Measurements from ENCODE around the gene SH2D1B. TPM values are rescaled to one million over a fixed set of nuclear protein-coding genes. Genes with fewer than 3 reads are reported as not detected.

Gene SH2D1B
- total and polyA plus RNA-seq, 9 of the 15 experiments (the other 6 are each of a cell fraction or from before 2014, with no cell fraction given) = 5.6 to 19.6 (median 9.7) TPM

DNA sequence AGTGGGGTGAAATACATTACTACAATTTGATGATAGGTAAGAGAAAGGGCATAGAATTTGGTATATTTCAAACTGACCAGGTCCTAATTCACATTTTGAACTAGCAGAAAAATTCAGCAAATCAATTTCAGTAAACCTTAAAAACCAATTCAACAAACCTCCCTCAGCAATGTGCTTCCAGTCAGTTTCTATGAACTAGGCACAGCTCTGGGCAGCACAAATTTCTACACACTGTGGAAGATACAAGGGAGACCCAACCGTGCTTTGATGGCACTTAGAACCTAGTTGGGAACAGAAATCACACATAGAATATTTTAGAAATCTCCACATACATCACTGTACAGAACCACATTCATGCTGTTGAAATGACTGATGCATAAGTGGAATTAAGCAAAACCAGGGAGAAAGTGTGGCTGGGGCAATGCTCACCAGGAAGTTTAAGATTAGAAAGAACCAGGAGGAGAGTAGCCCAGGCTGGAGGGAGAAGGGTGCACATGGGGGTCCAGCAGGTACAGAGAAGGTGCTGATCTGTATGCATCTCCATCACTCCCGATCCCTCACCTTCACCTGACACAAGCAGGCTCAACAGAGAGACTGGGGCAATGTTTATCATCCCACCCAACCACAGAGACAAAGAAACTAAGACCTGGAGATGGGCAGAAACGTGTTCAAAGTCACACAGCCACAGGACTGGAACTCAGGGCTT is 15.6 kb downstream of the SH2D1B start (continued):
- TF ChIP-seq, protein P1, sequence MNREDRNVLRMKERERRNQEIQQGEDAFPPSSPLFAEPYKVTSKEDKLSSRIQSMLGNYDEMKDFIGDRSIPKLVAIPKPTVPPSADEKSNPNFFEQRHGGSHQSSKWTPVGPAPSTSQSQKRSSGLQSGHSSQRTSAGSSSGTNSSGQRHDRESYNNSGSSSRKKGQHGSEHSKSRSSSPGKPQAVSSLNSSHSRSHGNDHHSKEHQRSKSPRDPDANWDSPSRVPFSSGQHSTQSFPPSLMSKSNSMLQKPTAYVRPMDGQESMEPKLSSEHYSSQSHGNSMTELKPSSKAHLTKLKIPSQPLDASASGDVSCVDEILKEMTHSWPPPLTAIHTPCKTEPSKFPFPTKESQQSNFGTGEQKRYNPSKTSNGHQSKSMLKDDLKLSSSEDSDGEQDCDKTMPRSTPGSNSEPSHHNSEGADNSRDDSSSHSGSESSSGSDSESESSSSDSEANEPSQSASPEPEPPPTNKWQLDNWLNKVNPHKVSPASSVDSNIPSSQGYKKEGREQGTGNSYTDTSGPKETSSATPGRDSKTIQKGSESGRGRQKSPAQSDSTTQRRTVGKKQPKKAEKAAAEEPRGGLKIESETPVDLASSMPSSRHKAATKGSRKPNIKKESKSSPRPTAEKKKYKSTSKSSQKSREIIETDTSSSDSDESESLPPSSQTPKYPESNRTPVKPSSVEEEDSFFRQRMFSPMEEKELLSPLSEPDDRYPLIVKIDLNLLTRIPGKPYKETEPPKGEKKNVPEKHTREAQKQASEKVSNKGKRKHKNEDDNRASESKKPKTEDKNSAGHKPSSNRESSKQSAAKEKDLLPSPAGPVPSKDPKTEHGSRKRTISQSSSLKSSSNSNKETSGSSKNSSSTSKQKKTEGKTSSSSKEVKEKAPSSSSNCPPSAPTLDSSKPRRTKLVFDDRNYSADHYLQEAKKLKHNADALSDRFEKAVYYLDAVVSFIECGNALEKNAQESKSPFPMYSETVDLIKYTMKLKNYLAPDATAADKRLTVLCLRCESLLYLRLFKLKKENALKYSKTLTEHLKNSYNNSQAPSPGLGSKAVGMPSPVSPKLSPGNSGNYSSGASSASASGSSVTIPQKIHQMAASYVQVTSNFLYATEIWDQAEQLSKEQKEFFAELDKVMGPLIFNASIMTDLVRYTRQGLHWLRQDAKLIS (CRISPR knock-in tag; IDR thresholded peaks at IDR 0.05) = 0 out of 2 replicates have a peak, but pooled peaks have one; percentile 54
- peak; percentile 56; the same call in 1 of the 2 replicates for TF ChIP-seq KAT7 (CRISPR knock-in tag; IDR thresholded peaks at IDR 0.05; ENCODE audit: borderline replicate concordance)
- no peak for TF ChIP-seq SNRNP70 (optimal IDR thresholded peaks at IDR 0.05; ENCODE audit: low read depth, low read length)
